GM21381 (cell line): ENCODE data around the gene ARHGEF7.
"Not testable (repeated sequence)": the region's sequence is repeated elsewhere in the genome, so short reads cannot be mapped to it uniquely, and the experiment has no call there.

Experiments used
- ATAC-seq: cut with Tn5 transposase; IDR thresholded peaks from one replicate; pipeline ENCODE4 v1.9.1; 2021; ENCODE audit warnings: mild to moderate bottlenecking, moderate library complexity; ENCODE audit not compliant: unreplicated experiment

Gene ARHGEF7

GRCh38 chr13:111115061-111115964 lies at the start of gene ARHGEF7:
ARHGEF7 (plus strand) TSS chr13:111115310; CDS start chr13:111115527, 217 bp downstream.
- no peak for ATAC-seq

GRCh38 chr13:111065698-111066097 lies 49.4 kb upstream of the ARHGEF7 start:
- ATAC-seq, result no peak

- no peak for ATAC-seq
Measured at GRCh38 chr13:111066544-111066943, 48.6 kb upstream of the ARHGEF7 start.

GRCh38 chr13:111068009-111068350 lies 47.1 kb upstream of the ARHGEF7 start:
- no peak for ATAC-seq

- ATAC-seq, result not testable (repeated sequence)
Measured at GRCh38 chr13:111071120-111071519, 44.0 kb upstream of the ARHGEF7 start.

GRCh38 chr13:111071526-111071925 lies 43.6 kb upstream of the ARHGEF7 start:
- ATAC-seq, result not testable (repeated sequence)

- ATAC-seq, result no peak
Measured at GRCh38 chr13:111074826-111075225, 40.3 kb upstream of the ARHGEF7 start.

GRCh38 chr13:111076155-111077013 lies 38.7 kb upstream of the ARHGEF7 start:
- no peak for ATAC-seq

GRCh38 chr13:111079375-111079774 lies 35.7 kb upstream of the ARHGEF7 start:
- no peak for ATAC-seq

- no peak for ATAC-seq
Measured at GRCh38 chr13:111080642-111081041, 34.5 kb upstream of the ARHGEF7 start.

- ATAC-seq, result no peak
Measured at GRCh38 chr13:111082240-111082639, 32.9 kb upstream of the ARHGEF7 start.

- ATAC-seq, result not testable (repeated sequence)
Measured at GRCh38 chr13:111082769-111083168, 32.3 kb upstream of the ARHGEF7 start.

GRCh38 chr13:111083693-111084092 lies 31.4 kb upstream of the ARHGEF7 start:
- ATAC-seq, result not testable (repeated sequence)

- ATAC-seq, result no peak
Measured at GRCh38 chr13:111090169-111090568, 24.9 kb upstream of the ARHGEF7 start.

GRCh38 chr13:111092685-111093084 lies 22.4 kb upstream of the ARHGEF7 start:
- ATAC-seq, result no peak

- ATAC-seq, result no peak
Measured at GRCh38 chr13:111093136-111093535, 22.0 kb upstream of the ARHGEF7 start.

- no peak for ATAC-seq
Measured at GRCh38 chr13:111093634-111094033, 21.5 kb upstream of the ARHGEF7 start.

GRCh38 chr13:111095031-111095840 lies 19.9 kb upstream of the ARHGEF7 start:
- no peak for ATAC-seq

GRCh38 chr13:111095911-111096501 lies 19.1 kb upstream of the ARHGEF7 start:
- ATAC-seq, result no peak

GRCh38 chr13:111099290-111099689 lies 15.8 kb upstream of the ARHGEF7 start:
- ATAC-seq, result no peak
